ENCODE measurements around the gene PANK2. TPM values are rescaled to one million over a fixed set of nuclear protein-coding genes. Genes with fewer than 3 reads are reported as not detected.

Gene PANK2
- total RNA-seq, 1 donor = 57.2 TPM

DNA sequence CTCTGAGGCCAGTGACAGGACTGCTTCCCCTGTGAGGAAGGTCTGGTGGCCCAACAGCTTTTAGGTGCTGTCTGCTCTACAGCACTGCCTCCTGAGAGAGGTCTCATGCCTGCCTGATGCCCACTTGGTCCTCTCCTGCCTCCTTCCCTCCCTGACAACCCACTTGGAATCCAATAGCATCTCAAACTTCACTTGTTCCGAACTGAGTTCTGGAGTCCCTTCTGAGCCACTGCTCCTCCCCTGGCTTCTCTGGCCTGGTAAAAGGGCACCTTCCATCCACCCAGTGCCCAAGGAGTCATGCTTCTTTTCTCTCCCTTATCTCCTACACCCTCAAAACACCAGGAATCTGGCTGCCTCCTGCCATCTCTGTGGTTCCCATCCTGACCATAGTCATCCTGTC is 40.6 kb upstream of the PANK2 start:
- Histone ChIP-seq H3K4me2 (ENCODE audit: insufficient read depth, low read length) (no peak overlapping the region), H3K4me1 (ENCODE audit: insufficient read depth, low read length) (peaks cover 13% of the 10 kb centered on the region), H3K27me3 (ENCODE audit: insufficient read depth, low read length) (no peaks in the 10 kb centered on the region), H3K9me3 (ENCODE audit: low read depth, low read length) (no peaks in the 10 kb centered on the region), H2AFZ (ENCODE audit: low read length) (no peak overlapping the region), H4K20me1 (ENCODE audit: insufficient read depth, low read length) (peaks cover 9% of the 10 kb centered on the region), H3K79me2 (ENCODE audit: insufficient read depth, low read length) (peaks cover 53% of the 10 kb centered on the region), H3K27ac (ENCODE audit: low read depth, low read length) (no peak overlapping the region), H3K4me3 (ENCODE audit: insufficient read depth, low read length) (no peak overlapping the region), H3K36me3 (ENCODE audit: insufficient read depth, low read length) (peaks cover 6% of the 10 kb centered on the region)
- TF ChIP-seq, protein P1, sequence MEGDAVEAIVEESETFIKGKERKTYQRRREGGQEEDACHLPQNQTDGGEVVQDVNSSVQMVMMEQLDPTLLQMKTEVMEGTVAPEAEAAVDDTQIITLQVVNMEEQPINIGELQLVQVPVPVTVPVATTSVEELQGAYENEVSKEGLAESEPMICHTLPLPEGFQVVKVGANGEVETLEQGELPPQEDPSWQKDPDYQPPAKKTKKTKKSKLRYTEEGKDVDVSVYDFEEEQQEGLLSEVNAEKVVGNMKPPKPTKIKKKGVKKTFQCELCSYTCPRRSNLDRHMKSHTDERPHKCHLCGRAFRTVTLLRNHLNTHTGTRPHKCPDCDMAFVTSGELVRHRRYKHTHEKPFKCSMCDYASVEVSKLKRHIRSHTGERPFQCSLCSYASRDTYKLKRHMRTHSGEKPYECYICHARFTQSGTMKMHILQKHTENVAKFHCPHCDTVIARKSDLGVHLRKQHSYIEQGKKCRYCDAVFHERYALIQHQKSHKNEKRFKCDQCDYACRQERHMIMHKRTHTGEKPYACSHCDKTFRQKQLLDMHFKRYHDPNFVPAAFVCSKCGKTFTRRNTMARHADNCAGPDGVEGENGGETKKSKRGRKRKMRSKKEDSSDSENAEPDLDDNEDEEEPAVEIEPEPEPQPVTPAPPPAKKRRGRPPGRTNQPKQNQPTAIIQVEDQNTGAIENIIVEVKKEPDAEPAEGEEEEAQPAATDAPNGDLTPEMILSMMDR (IDR thresholded peaks at IDR 0.05; ENCODE audit: extremely low read depth, low read depth, low read length) = no peak
- DNase-seq (ENCODE audit: insufficient read length, low spot score, missing footprints) = peak; percentile 53

- Histone ChIP-seq H4K20me1 (ENCODE audit: insufficient read depth, low read length) (peaks cover 10% of the 10 kb centered on the region), H2AFZ (ENCODE audit: low read length) (no peak overlapping the region), H3K4me3 (ENCODE audit: insufficient read depth, low read length) (no peak overlapping the region), H3K9me3 (ENCODE audit: low read depth, low read length) (no peaks in the 10 kb centered on the region), H3K4me2 (ENCODE audit: insufficient read depth, low read length) (no peak overlapping the region), H3K27ac (ENCODE audit: low read depth, low read length) (no peak overlapping the region), H3K4me1 (ENCODE audit: insufficient read depth, low read length) (no peaks in the 10 kb centered on the region), H3K79me2 (ENCODE audit: insufficient read depth, low read length) (peaks cover 36% of the 10 kb centered on the region), H3K27me3 (ENCODE audit: insufficient read depth, low read length) (no peaks in the 10 kb centered on the region), H3K36me3 (ENCODE audit: insufficient read depth, low read length) (peaks cover 35% of the 10 kb centered on the region)
- DNase-seq (ENCODE audit: insufficient read length, low spot score, missing footprints) = peak; percentile 1
- TF ChIP-seq, protein P1 (IDR thresholded peaks at IDR 0.05; ENCODE audit: extremely low read depth, low read depth, low read length) = no peak
Observed at GRCh38 chr20:3854462-3854871, 34.7 kb upstream of the PANK2 start.

GRCh38 chr20:3857405-3857804 is 31.8 kb upstream of the PANK2 start:
- Histone ChIP-seq H4K20me1 (ENCODE audit: insufficient read depth, low read length) (peaks cover 12% of the 10 kb centered on the region), H3K36me3 (ENCODE audit: insufficient read depth, low read length) (peaks cover 48% of the 10 kb centered on the region), H3K4me3 (ENCODE audit: insufficient read depth, low read length) (no peak overlapping the region), H3K4me1 (ENCODE audit: insufficient read depth, low read length) (no peaks in the 10 kb centered on the region), H3K4me2 (ENCODE audit: insufficient read depth, low read length) (no peak overlapping the region), H3K27me3 (ENCODE audit: insufficient read depth, low read length) (no peaks in the 10 kb centered on the region), H3K79me2 (ENCODE audit: insufficient read depth, low read length) (peaks cover 23% of the 10 kb centered on the region), H3K27ac (ENCODE audit: low read depth, low read length) (no peak overlapping the region), H2AFZ (ENCODE audit: low read length) (no peak overlapping the region), H3K9me3 (ENCODE audit: low read depth, low read length) (no peaks in the 10 kb centered on the region)
- TF ChIP-seq, protein P1 (IDR thresholded peaks at IDR 0.05; ENCODE audit: extremely low read depth, low read depth, low read length) = no peak
- no peak for DNase-seq (ENCODE audit: insufficient read length, low spot score, missing footprints)

- H3K27ac ChIP-seq (ENCODE audit: low read depth, low read length) = no peak overlapping the region
- H3K79me2 ChIP-seq (ENCODE audit: insufficient read depth, low read length) = peaks cover 22% of the 10 kb centered on the region
- no peaks in the 10 kb centered on the region for H3K9me3 ChIP-seq (ENCODE audit: low read depth, low read length)
- no peaks in the 10 kb centered on the region for H3K4me1 ChIP-seq (ENCODE audit: insufficient read depth, low read length)
- H3K36me3 ChIP-seq (ENCODE audit: insufficient read depth, low read length) = peaks cover 61% of the 10 kb centered on the region
- H3K4me3 ChIP-seq (ENCODE audit: insufficient read depth, low read length) = no peak overlapping the region
- H4K20me1 ChIP-seq (ENCODE audit: insufficient read depth, low read length) = peaks cover 14% of the 10 kb centered on the region
- no peak overlapping the region for H2AFZ ChIP-seq (ENCODE audit: low read length)
- H3K27me3 ChIP-seq (ENCODE audit: insufficient read depth, low read length) = no peaks in the 10 kb centered on the region
- no peak overlapping the region for H3K4me2 ChIP-seq (ENCODE audit: insufficient read depth, low read length)
- no peak for DNase-seq (ENCODE audit: insufficient read length, low spot score, missing footprints)
- TF ChIP-seq, protein P1 (IDR thresholded peaks at IDR 0.05; ENCODE audit: extremely low read depth, low read depth, low read length) = no peak
Observed at GRCh38 chr20:3858689-3859088, 30.5 kb upstream of the PANK2 start.
